Activated CD8-positive, alpha-beta memory T cell treated with anti-CD3 and anti-CD28 coated beads, Interleukin-2, amount 50 U/mL, for 1 hour (primary cell): ENCODE results near the gene APLF.
"Not testable (repeated sequence)": the region's sequence is repeated elsewhere in the genome, so short reads cannot be mapped to it uniquely, and the experiment has no call there.

Experiments
- DNase-seq: peaks from one replicate; pipeline ENCODE4 v3.0.0-alpha.2; 2020; ENCODE audit errors: extremely low read depth

Gene APLF

GRCh38 chr2:68529156-68529555 lies 61.8 kb downstream of the APLF start:
- DNase-seq, result not testable (repeated sequence)

GRCh38 chr2:68529651-68530050 lies 62.3 kb downstream of the APLF start:
- not testable (repeated sequence) for DNase-seq

- DNase-seq, result no peak
Observed at GRCh38 chr2:68536000-68536399, 68.6 kb downstream of the APLF start.

DNA sequence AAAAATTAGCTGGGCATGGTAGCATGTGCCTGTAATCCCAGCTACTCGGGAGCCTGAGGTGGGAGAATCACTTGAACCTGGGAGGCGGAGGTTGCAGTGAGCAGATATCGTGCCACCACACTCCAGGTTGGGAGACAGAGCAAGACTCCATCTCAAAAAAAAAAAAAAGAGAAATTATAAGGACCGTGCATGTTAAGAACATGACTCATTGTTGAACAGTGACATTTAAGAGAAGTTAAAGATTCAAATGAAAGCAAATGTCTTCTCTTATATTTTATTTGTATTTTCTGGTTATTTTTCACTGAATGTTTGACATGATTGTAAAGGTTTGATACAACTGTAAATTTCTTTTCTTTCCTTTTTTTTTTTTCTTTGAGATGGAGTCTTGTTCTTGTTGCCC lies 69.6 kb downstream of the APLF start:
- no peak for DNase-seq

GRCh38 chr2:68537809-68538208 lies 70.4 kb downstream of the APLF start:
- DNase-seq, result no peak

GRCh38 chr2:68544811-68545210 lies 77.4 kb downstream of the APLF start:
- DNase-seq, result no peak

- DNase-seq, result no peak
Observed at GRCh38 chr2:68548396-68548795, 81.0 kb downstream of the APLF start.

- no peak for DNase-seq
Observed at GRCh38 chr2:68553098-68553497, 85.7 kb downstream of the APLF start.

- DNase-seq, result not testable (repeated sequence)
Observed at GRCh38 chr2:68555425-68556206, 88.2 kb downstream of the APLF start.

GRCh38 chr2:68556381-68556780 lies 89.0 kb downstream of the APLF start:
- no peak for DNase-seq

DNA sequence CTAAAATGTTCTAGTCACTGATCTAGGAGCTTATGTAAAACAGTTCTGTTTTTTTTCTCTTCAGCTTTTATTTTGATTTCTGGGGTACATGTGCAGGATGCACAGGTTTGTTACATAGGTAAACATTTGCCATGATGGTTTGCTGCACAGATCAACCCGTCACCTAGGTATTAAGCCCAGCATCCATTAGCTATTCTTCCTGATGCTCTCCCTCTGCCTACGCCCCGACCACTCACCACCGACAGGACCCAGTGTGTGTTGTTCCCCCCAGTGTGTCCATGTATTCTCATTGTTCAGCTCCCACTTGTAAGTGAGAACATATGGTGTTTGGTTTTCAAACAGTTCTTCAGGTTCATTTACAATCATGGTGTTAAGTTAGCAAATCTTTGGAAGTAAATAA lies 91.2 kb downstream of the APLF start:
- no peak for DNase-seq

DNA sequence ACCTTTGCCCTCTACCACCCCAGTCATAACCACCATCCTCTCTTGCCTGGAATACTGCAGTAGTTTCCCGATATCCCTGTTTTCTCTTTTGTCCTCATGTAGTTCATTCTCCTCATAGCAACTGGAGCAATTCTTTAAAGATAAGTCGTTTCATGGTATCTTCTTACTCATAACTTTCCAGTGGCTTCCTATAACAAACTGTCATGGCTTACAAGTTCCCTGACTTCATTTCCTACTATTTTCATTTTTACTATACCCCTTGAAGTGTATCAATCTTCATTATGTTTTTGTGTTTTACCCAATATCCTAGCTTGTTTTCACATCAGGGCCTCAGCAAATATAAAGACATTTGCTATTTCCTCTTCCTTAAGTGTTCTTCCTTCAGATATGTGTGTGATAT lies 92.3 kb downstream of the APLF start:
- DNase-seq, result no peak

- no peak for DNase-seq
Observed at GRCh38 chr2:68560545-68560944, 93.2 kb downstream of the APLF start.

- DNase-seq, result no peak
Observed at GRCh38 chr2:68561372-68561771, 94.0 kb downstream of the APLF start.

GRCh38 chr2:68562934-68563333 lies 95.5 kb downstream of the APLF start:
- no peak for DNase-seq

- DNase-seq, result no peak
Observed at GRCh38 chr2:68564426-68564825, 97.0 kb downstream of the APLF start.

- DNase-seq, result no peak
Observed at GRCh38 chr2:68565273-68565672, 97.9 kb downstream of the APLF start.

GRCh38 chr2:68565858-68566257 lies 98.5 kb downstream of the APLF start:
- DNase-seq, result no peak

DNA sequence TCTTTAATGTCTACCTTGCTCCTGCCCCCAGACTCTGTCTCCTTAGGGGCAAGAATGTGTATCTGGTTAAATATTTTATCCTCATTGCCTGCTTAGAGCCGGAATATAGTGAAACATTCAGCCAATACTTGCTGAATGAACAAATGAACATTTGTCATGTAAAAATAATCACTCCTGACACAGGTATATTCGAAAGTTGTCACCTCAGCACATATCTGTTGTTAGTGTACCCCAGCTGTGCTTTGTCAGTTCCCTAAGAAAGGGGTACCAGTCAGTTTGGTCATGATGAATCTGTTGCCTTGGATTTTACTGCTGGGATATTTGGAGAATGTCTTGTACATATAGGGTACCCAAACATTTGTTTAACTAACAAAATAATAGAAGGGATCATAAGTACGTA lies 99.0 kb downstream of the APLF start:
- DNase-seq, result no peak

DNA sequence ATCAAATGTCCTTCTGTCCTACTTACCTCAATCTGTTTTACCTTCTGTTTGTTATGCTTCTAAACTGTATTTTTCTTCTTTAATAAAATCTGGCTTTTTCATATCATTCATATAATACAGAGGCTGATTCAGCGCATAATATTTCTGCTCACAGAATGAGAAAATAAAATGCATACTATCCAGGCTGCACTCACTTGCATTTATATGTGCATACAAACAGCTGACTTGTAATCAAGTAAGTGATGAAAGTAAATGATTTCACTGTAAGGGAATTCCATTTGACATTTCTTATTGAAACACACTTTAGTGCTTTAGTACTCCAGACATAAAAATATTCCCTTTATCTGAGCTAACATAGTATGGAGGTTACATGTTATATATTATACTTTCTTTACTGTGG lies 100.7 kb downstream of the APLF start:
- DNase-seq, result no peak

DNA sequence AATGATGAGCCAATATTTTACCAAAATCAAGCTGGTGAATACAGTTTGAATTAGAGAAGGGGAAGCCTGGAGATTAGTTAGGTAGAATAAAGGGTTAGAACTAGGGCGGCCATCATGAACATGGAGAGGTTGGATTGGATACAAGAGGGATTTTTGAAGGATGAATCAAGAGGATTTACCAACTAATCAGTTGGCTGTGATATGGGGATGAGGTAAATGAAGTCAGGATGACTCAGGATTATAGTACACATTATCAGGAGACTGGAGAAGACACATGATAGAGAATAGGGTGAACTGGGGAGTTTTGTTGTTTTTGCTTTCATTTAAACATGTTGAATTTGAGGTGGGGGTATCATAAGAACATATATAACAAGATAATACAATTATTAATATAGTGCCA lies 102.2 kb downstream of the APLF start:
- DNase-seq, result no peak

DNA sequence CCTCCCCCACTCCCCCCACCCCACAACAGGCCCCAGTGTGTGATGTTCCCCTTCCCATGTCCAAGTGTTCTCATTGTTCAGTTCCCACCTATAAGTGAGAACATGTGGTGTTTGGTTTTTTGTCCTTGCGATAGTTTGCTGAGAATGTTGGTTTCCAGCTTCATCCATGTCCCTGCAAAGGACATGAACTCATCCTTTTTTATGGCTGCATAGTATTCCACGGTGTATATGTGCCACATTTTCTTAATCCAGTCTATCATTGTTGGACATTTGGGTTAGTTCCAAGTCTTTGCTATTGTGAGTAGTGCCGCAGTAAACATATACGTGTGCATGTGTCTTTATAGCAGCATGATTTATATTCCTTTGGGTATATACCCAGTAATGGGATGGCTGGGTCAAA lies 103.0 kb downstream of the APLF start:
- DNase-seq, result not testable (repeated sequence)

GRCh38 chr2:68574202-68574791 lies 106.9 kb downstream of the APLF start:
- no peak for DNase-seq

GRCh38 chr2:68577183-68577582 lies 109.8 kb downstream of the APLF start:
- DNase-seq, result no peak
